Measurements from ENCODE around the gene TRAF6.

Gene TRAF6

GRCh38 chr11:36443661-36444060 lies 66.4 kb downstream of the TRAF6 start:
- H3K4me3 ChIP-seq (ENCODE audit: low read depth, low read length) = no peak overlapping the region
- TF ChIP-seq CTCF (IDR thresholded peaks at IDR 0.05; ENCODE audit: low read depth, low read length) = no peak

GRCh38 chr11:36441610-36442208 lies 68.4 kb downstream of the TRAF6 start:
- no peak for TF ChIP-seq CTCF (IDR thresholded peaks at IDR 0.05; ENCODE audit: low read depth, low read length)

DNA sequence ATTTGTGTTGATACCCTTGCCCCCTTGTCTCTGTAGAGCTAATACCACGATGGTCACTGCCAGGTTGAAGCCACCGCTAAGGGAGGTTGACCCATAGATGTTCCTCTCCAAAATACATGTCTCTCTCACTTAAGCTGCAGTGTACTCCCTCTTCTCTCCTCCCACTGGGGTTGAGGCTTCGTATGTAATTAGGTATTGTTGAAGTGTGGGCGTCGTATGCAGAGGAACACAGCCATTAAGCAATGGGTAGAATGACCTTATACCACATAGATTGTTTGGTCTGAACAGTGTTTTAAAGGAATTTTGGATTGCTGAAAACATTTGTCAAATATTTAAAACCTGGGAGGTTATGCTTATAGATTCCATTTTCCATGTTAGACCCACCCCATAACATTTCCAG lies 71.9 kb downstream of the TRAF6 start:
- TF ChIP-seq CTCF (IDR thresholded peaks at IDR 0.05; ENCODE audit: low read depth, low read length) = no peak
- H3K4me3 ChIP-seq (ENCODE audit: low read depth, low read length) = no peak overlapping the region

More at GRCh38 chr11:36441610-36442208, 68.4 kb downstream of the TRAF6 start:
- H3K4me3 ChIP-seq (ENCODE audit: low read depth, low read length) = no peak overlapping the region

DNA sequence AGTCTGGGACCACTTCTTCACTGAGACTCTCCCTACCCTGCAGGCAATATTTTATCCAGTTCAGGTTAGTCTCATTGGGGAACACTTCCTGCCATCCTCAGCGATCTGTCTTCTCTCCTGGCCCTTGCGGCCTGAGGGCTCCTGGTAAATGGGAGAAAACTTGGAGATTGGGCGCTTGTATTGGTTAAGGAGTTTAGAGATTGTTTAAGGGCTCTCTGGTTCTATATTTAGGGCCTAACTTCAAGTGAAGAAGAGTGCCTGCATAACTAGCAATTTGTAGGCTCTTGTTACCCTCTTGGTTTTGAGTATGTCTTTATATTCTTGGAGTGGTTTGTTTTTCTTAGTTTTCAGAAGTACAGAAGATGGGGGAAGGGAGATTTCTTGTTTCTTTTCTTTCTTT lies 72.7 kb downstream of the TRAF6 start:
- no peak for TF ChIP-seq CTCF (IDR thresholded peaks at IDR 0.05; ENCODE audit: low read depth, low read length)
- H3K4me3 ChIP-seq (ENCODE audit: low read depth, low read length) = no peak overlapping the region

Data from WI38 (cell line).